Activated T-helper 17 cell treated with anti-CD3 and anti-CD28 coated beads, Interleukin-2, amount 50 U/mL, for 72 hours (primary cell): ENCODE data around the gene SIGLEC14. TPM values are rescaled to one million over a fixed set of nuclear protein-coding genes. Genes with fewer than 3 reads are reported as not detected.

Experiments used
- total RNA-seq, 2 donors: library from RNA; stranded (reverse); gene quantifications; one replicate each; pipeline ENCODE4 v1.2.3, GENCODE V29; 2022

Gene SIGLEC14
- total RNA-seq, 2 donors from 2014 or later, result not detected

Other genes with a start within 250 kb of the SIGLEC14 start
- under 1 TPM; 0.19 to 0.26 TPM for gene SIGLEC10, start 229.2 kb downstream of the SIGLEC14 start, total RNA-seq
- gene SIGLEC8, start 188.4 kb downstream of the SIGLEC14 start, total RNA-seq, result not detected
- gene CEACAM18, start 168.3 kb downstream of the SIGLEC14 start, total RNA-seq, result not detected
- under 1 TPM; 0.22 to 0.34 TPM for gene SIGLEC12, start 145.0 kb downstream of the SIGLEC14 start, total RNA-seq
- gene SIGLEC6, start 115.2 kb downstream of the SIGLEC14 start, total RNA-seq, result not detected
- 10 to 100 TPM in 1 of 2 donors, 1 to 10 TPM in 1; 8.0 to 16.9 TPM for gene ZNF175, start 75.5 kb downstream of the SIGLEC14 start, total RNA-seq
- gene SIGLEC5, start 16.4 kb downstream of the SIGLEC14 start, total RNA-seq, result not detected
- 10 to 100 TPM in 1 of 2 donors, 1 to 10 TPM in 1; 3.2 to 18.3 TPM for gene SPACA6, start 46.5 kb upstream of the SIGLEC14 start, total RNA-seq
- gene HAS1, start 77.2 kb upstream of the SIGLEC14 start, total RNA-seq, result not detected
- gene FPR1, start 105.1 kb upstream of the SIGLEC14 start, total RNA-seq, result not detected
- gene FPR2, start 114.4 kb upstream of the SIGLEC14 start, total RNA-seq, result not detected
- gene FPR3, start 148.3 kb upstream of the SIGLEC14 start, total RNA-seq, result not detected
- gene ZNF577, start 241.1 kb upstream of the SIGLEC14 start, total RNA-seq, result 1 to 10 TPM; 5.2 to 5.7 TPM